Erythroblast (primary cell): Measurements from ENCODE around the gene CREBL2.
A peak's percentile ranks its signal among the peaks of the same experiment; 100 is the strongest.
"Not testable (repeated sequence)": the region's sequence is repeated elsewhere in the genome, so short reads cannot be mapped to it uniquely, and the experiment has no call there.

Source experiments
- DNase-seq, 2 experiments: peaks; one replicate each; lab custom pipeline; 2025; lab: John Stamatoyannopoulos, UW
- GATA1 ChIP-seq: IDR thresholded peaks from 2 replicates; pipeline ENCODE4 v1.6.1; 2011; ENCODE audit warnings: low read depth, mild to moderate bottlenecking, control low read depth, low read length, moderate library complexity
- POLR2A ChIP-seq: IDR thresholded peaks from 2 replicates; pipeline ENCODE4 v1.6.1; 2011; ENCODE audit warnings: mild to moderate bottlenecking, low read length

The CREBL2 gene

GRCh38 chr12:12586879-12587675 lies 24.6 kb upstream of the CREBL2 start:
- DNase-seq: no peak
- TF ChIP-seq GATA1: no peak
- TF ChIP-seq POLR2A: no peak

- DNase-seq: no peak
- TF ChIP-seq POLR2A: no peak
Measured at GRCh38 chr12:12587878-12588277, 23.8 kb upstream of the CREBL2 start.

- DNase-seq: not testable (repeated sequence)
Measured at GRCh38 chr12:12588436-12588835, 23.2 kb upstream of the CREBL2 start.

GRCh38 chr12:12590961-12591360 lies 20.7 kb upstream of the CREBL2 start:
- TF ChIP-seq GATA1 (no peak), POLR2A (no peak)
- no peak for DNase-seq

- TF ChIP-seq GATA1: no peak
- TF ChIP-seq POLR2A: no peak
- DNase-seq: no peak
Measured at GRCh38 chr12:12592930-12593329, 18.7 kb upstream of the CREBL2 start.

- not testable (repeated sequence) for DNase-seq
Measured at GRCh38 chr12:12595929-12596328, 15.7 kb upstream of the CREBL2 start.

GRCh38 chr12:12596598-12596997 lies 15.1 kb upstream of the CREBL2 start:
- not testable (repeated sequence) for DNase-seq

GRCh38 chr12:12598864-12599263 lies 12.8 kb upstream of the CREBL2 start:
- TF ChIP-seq GATA1: no peak
- no peak for TF ChIP-seq POLR2A
- DNase-seq: no peak

GRCh38 chr12:12599750-12600643 lies 11.7 kb upstream of the CREBL2 start:
- DNase-seq: no peak
- no peak for TF ChIP-seq GATA1
- TF ChIP-seq POLR2A: no peak

- no peak for DNase-seq
- no peak for TF ChIP-seq POLR2A
- no peak for TF ChIP-seq GATA1
Measured at GRCh38 chr12:12600659-12601058, 11.0 kb upstream of the CREBL2 start.

- no peak for DNase-seq
- no peak for TF ChIP-seq GATA1
- TF ChIP-seq POLR2A: no peak
Measured at GRCh38 chr12:12604740-12605139, 6.9 kb upstream of the CREBL2 start.

- no peak for DNase-seq
- TF ChIP-seq GATA1: no peak
- TF ChIP-seq POLR2A: no peak
Measured at GRCh38 chr12:12606781-12607589, 4.7 kb upstream of the CREBL2 start.

GRCh38 chr12:12608557-12608957 lies 3.1 kb upstream of the CREBL2 start:
- peak; percentile 8 to 12 for DNase-seq

GRCh38 chr12:12609692-12610091 lies 2.0 kb upstream of the CREBL2 start:
- DNase-seq: no peak
- no peak for TF ChIP-seq POLR2A
- TF ChIP-seq GATA1: no peak

More at GRCh38 chr12:12608557-12608957, 3.1 kb upstream of the CREBL2 start:
- TF ChIP-seq GATA1: no peak
- TF ChIP-seq POLR2A: no peak
